SH-SY5Y (cell line): Measurements from ENCODE around the gene KRTAP4-8.
"Not testable (repeated sequence)": the region's sequence is repeated elsewhere in the genome, so short reads cannot be mapped to it uniquely, and the experiment has no call there.

Source experiments
- GATA2 ChIP-seq: IDR thresholded peaks from 2 replicates; pipeline ENCODE4 v1.6.1; 2011; ENCODE audit warnings: mild to moderate bottlenecking, low read depth, low read length
- GATA3 ChIP-seq: IDR thresholded peaks from 2 replicates; pipeline ENCODE4 v1.6.1; 2011; ENCODE audit warnings: low read depth, mild to moderate bottlenecking, low read length, moderate library complexity

KRTAP4-8 gene

GRCh38 chr17:41065829-41066624 lies 31.9 kb downstream of the KRTAP4-8 start, which contains the start of gene KRTAP2-4:
Gene KRTAP2-4 (minus strand): TSS chr17:41065879. CDS start chr17:41065845, 34 bp downstream.
- no peak for TF ChIP-seq GATA3
- TF ChIP-seq GATA2 = no peak

GRCh38 chr17:41064301-41064700 lies 33.6 kb downstream of the KRTAP4-8 start:
- TF ChIP-seq GATA2 (no peak), GATA3 (no peak)

- TF ChIP-seq GATA3 (no peak), GATA2 (no peak)
Observed at GRCh38 chr17:41063449-41063848, 34.5 kb downstream of the KRTAP4-8 start.

- TF ChIP-seq GATA3 (no peak), GATA2 (no peak)
Observed at GRCh38 chr17:41061964-41062363, 36.0 kb downstream of the KRTAP4-8 start.

GRCh38 chr17:41060052-41060604 lies 37.8 kb downstream of the KRTAP4-8 start, which contains the start of gene KRTAP2-3:
Gene KRTAP2-3 (minus strand): TSS chr17:41060114. CDS start chr17:41060050, 64 bp downstream.
- TF ChIP-seq GATA2 (no peak), GATA3 (no peak)

GRCh38 chr17:41058741-41059140 lies 39.2 kb downstream of the KRTAP4-8 start:
- no peak for TF ChIP-seq GATA3
- no peak for TF ChIP-seq GATA2

- TF ChIP-seq GATA3 (no peak), GATA2 (no peak)
Observed at GRCh38 chr17:41057547-41057946, 40.4 kb downstream of the KRTAP4-8 start.

- not testable (repeated sequence) for TF ChIP-seq GATA3, GATA2
Observed at GRCh38 chr17:41055130-41055529, 42.8 kb downstream of the KRTAP4-8 start, which contains the start of gene KRTAP2-2. Gene KRTAP2-2 (minus strand): TSS chr17:41055230. CDS start chr17:41055211, 19 bp downstream.

GRCh38 chr17:41054025-41054424 lies 43.9 kb downstream of the KRTAP4-8 start:
- TF ChIP-seq GATA2 (no peak), GATA3 (no peak)

- TF ChIP-seq GATA3 (no peak), GATA2 (no peak)
Observed at GRCh38 chr17:41052566-41052965, 45.4 kb downstream of the KRTAP4-8 start.

- TF ChIP-seq GATA3 (no peak), GATA2 (no peak)
Observed at GRCh38 chr17:41049110-41049509, 48.8 kb downstream of the KRTAP4-8 start.

GRCh38 chr17:41048441-41048840 lies 49.5 kb downstream of the KRTAP4-8 start:
- TF ChIP-seq GATA2 = no peak
- no peak for TF ChIP-seq GATA3
